PFSK-1 (cell line): ENCODE measurements around the gene SMIM44.

Source experiments
- FOXP2 ChIP-seq: optimal IDR thresholded peaks from 2 replicates; pipeline ENCODE3; 2011; ENCODE audit warnings: borderline replicate concordance, control low read depth, inconsistent platforms; ENCODE audit not compliant: insufficient read depth; ENCODE audit errors: extremely low read length, extremely low read depth
- POLR2AphosphoS5 ChIP-seq: IDR thresholded peaks from 2 replicates; pipeline ENCODE4 v1.6.1; 2012; ENCODE audit warnings: low read depth, mild to moderate bottlenecking, control low read depth, low read length, moderate library complexity
- SIN3A ChIP-seq: IDR thresholded peaks from 2 replicates; pipeline ENCODE4 v1.6.1; 2012; ENCODE audit warnings: mild to moderate bottlenecking, low read length, moderate library complexity, borderline replicate concordance; ENCODE audit not compliant: insufficient read depth
- TAF1 ChIP-seq: IDR thresholded peaks from 2 replicates; pipeline ENCODE4 v1.6.1; 2012; ENCODE audit warnings: low read length, control low read depth, borderline replicate concordance; ENCODE audit not compliant: insufficient read depth
- TF ChIP-seq, protein P1 (sequence below), 2 experiments: IDR thresholded peaks; 2 replicates each; pipeline versions ENCODE4 v1.6.1 to v1.8.0; 2011 to 2012; ENCODE audit warnings: low read depth in 2 of 2, low read length in 2 of 2, control low read depth in 1 of 2, inconsistent platforms in 1 of 2, mild to moderate bottlenecking in 1 of 2, moderate library complexity in 1 of 2; ENCODE audit not compliant: insufficient read depth in 1 of 2

The SMIM44 gene

DNA sequence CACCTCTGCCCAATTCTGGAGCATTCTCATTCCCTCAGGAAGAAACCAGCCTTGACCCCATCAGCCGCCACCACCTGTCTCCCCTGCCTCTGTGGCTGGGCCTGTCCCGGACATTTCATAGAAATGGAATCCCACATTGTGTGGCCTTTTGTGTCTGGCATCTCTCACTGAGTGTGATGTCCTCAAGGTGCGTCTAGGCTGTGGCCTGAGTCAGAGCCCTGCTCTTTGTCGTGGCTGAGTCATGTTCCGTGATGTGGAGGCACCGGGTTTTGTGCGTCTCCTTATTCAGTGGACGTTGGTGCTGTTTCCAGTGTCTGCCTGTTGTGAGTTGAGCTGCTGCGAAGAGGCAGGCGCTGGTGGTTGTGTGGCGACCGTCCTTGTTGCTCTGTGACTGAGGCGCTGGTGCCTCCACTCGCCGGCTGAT lies 26.3 kb upstream of the SMIM44 start:
- TF ChIP-seq POLR2AphosphoS5: no peak
- no peak for TF ChIP-seq SIN3A
- TF ChIP-seq, protein P1, sequence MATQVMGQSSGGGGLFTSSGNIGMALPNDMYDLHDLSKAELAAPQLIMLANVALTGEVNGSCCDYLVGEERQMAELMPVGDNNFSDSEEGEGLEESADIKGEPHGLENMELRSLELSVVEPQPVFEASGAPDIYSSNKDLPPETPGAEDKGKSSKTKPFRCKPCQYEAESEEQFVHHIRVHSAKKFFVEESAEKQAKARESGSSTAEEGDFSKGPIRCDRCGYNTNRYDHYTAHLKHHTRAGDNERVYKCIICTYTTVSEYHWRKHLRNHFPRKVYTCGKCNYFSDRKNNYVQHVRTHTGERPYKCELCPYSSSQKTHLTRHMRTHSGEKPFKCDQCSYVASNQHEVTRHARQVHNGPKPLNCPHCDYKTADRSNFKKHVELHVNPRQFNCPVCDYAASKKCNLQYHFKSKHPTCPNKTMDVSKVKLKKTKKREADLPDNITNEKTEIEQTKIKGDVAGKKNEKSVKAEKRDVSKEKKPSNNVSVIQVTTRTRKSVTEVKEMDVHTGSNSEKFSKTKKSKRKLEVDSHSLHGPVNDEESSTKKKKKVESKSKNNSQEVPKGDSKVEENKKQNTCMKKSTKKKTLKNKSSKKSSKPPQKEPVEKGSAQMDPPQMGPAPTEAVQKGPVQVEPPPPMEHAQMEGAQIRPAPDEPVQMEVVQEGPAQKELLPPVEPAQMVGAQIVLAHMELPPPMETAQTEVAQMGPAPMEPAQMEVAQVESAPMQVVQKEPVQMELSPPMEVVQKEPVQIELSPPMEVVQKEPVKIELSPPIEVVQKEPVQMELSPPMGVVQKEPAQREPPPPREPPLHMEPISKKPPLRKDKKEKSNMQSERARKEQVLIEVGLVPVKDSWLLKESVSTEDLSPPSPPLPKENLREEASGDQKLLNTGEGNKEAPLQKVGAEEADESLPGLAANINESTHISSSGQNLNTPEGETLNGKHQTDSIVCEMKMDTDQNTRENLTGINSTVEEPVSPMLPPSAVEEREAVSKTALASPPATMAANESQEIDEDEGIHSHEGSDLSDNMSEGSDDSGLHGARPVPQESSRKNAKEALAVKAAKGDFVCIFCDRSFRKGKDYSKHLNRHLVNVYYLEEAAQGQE (IDR thresholded peaks at IDR 0.05; ENCODE audit: insufficient read depth in 1 of 2, low read depth in 2 of 2, low read length in 2 of 2): no peak
- TF ChIP-seq FOXP2: no peak

- TF ChIP-seq, protein P1 (IDR thresholded peaks at IDR 0.05; ENCODE audit: insufficient read depth in 1 of 2, low read depth in 2 of 2, low read length in 2 of 2): no peak
- TF ChIP-seq SIN3A: no peak
- no peak for TF ChIP-seq FOXP2
Measured at GRCh38 chr19:3508771-3509535, 25.7 kb upstream of the SMIM44 start.

- TF ChIP-seq SIN3A: no peak
- no peak for TF ChIP-seq FOXP2
- no peak for TF ChIP-seq POLR2AphosphoS5
- TF ChIP-seq, protein P1 (IDR thresholded peaks at IDR 0.05; ENCODE audit: insufficient read depth in 1 of 2, low read depth in 2 of 2, low read length in 2 of 2): no peak
- no peak for TF ChIP-seq TAF1
Measured at GRCh38 chr19:3507371-3508120, 24.3 kb upstream of the SMIM44 start.

GRCh38 chr19:3506384-3507340 lies 23.4 kb upstream of the SMIM44 start:
- no peak for TF ChIP-seq FOXP2
- no peak for TF ChIP-seq SIN3A
- no peak for TF ChIP-seq POLR2AphosphoS5
- TF ChIP-seq, protein P1 (IDR thresholded peaks at IDR 0.05; ENCODE audit: insufficient read depth in 1 of 2, low read depth in 2 of 2, low read length in 2 of 2): no peak
- no peak for TF ChIP-seq TAF1
